ENCODE measurements around the gene CYTH3.

The CYTH3 gene

DNA sequence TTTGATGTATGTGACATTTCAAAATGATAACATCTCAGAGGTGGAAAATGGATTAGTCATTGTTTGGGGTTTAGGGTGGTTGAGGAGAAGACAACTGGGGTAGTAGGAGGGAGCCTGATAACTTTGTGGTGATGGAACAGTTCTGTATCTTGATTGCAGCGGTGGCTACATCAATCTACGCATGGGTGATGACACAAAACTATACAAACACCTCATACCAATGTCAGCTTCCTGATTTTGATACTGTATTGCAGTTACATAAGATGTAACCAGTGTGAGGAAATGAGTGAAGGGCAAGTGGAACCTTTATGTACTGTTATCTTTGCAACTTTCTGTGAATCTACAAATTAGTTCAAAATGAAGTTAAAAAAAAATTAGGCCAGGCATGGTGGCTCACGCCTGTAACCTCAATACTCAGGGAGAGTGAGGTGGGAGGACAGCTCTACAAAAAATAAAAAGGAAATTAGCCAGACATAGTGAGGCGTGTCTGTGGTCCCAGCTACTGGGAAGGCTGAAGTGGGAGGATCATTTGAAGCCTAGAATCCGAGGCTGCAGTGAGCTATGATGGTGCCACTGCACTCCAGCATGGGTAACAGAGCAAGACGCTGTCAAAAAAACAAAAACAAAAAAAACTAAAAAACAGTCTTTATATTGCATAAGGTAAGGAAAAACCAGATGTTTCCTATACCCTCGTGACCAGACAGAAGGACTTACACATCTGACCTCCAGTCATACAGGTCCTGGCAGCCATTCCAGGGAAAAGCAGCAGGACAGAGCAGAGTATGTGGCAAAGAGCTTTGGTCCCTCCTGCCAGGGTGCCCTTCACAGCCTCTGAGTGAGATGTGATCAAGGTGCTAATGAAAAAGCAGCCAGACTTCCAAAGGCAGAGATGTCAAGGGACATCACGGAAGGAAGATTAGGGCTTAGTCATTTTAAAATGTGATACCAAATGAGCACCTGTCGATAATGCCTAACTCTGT lies 50.8 kb downstream of the CYTH3 start:
- H3K27ac Mint-ChIP-seq = peak overlapping the region; percentile 14
- DNase-seq = peak; percentile 12
- H3K4me1 Mint-ChIP-seq = peaks cover 8 to 18% of the 10 kb centered on the region in 2 donors
- ATAC-seq (replicated peaks) = peak; percentile 98 to 99
- H3K4me3 Mint-ChIP-seq = no peak overlapping the region
- no peaks in the 10 kb centered on the region for H3K36me3 Mint-ChIP-seq
- no peaks in the 10 kb centered on the region for H3K9me3 Mint-ChIP-seq
- no peaks in the 10 kb centered on the region for H3K27me3 Mint-ChIP-seq

GRCh38 chr7:6218329-6218728 lies 54.1 kb downstream of the CYTH3 start:
- no peaks in the 10 kb centered on the region for H3K27me3 Mint-ChIP-seq
- no peak for ATAC-seq (replicated peaks)
- no peak overlapping the region for H3K4me3 Mint-ChIP-seq
- no peak for DNase-seq
- no peaks in the 10 kb centered on the region for H3K36me3 Mint-ChIP-seq
- H3K27ac Mint-ChIP-seq = no peak overlapping the region
- no peaks in the 10 kb centered on the region for H3K9me3 Mint-ChIP-seq
- H3K4me1 Mint-ChIP-seq = peaks cover 8 to 18% of the 10 kb centered on the region in 2 donors

GRCh38 chr7:6212008-6212407 lies 60.4 kb downstream of the CYTH3 start:
- peaks cover 0 to 4% of the 10 kb centered on the region in 2 donors for H3K27me3 Mint-ChIP-seq
- no peak overlapping the region for H3K4me3 Mint-ChIP-seq

GRCh38 chr7:6210621-6211372 lies 61.6 kb downstream of the CYTH3 start:
- Mint-ChIP-seq H3K27ac (no peak overlapping the region), H3K36me3 (no peaks in the 10 kb centered on the region), H3K4me1 (peaks cover 0 to 4% of the 10 kb centered on the region in 2 donors), H3K4me3 (no peak overlapping the region), H3K9me3 (no peaks in the 10 kb centered on the region), H3K27me3 (peaks cover 0 to 4% of the 10 kb centered on the region in 2 donors)
- ATAC-seq (replicated peaks) (no peak), DNase-seq (no peak)

More at GRCh38 chr7:6212008-6212407, 60.4 kb downstream of the CYTH3 start:
- H3K4me1 Mint-ChIP-seq = peaks cover 0 to 4% of the 10 kb centered on the region in 2 donors
- H3K27ac Mint-ChIP-seq = no peak overlapping the region
- H3K36me3 Mint-ChIP-seq = no peaks in the 10 kb centered on the region
- ATAC-seq (replicated peaks) (no peak), DNase-seq (no peak)
- no peaks in the 10 kb centered on the region for H3K9me3 Mint-ChIP-seq

DNA sequence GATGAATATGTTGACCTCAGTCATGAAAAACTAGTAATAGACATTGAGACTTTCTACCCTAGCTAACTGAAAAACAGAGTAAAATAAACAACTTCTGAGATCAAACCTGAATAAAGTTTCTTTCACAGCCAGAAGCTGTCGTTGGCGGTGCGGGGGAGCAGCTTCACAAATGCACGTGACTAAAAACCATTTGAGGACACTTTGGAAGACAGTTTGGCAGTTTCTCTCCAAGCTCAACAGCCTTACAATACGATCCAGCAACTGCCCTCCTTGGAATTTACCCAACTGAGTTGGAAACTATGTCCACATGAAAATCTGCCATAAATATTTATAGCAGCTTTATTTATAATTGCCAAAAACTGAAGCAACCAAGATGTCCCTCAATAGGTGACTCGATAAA lies 63.1 kb downstream of the CYTH3 start:
- DNase-seq (no peak), ATAC-seq (replicated peaks) (no peak)
- no peak overlapping the region for H3K27ac Mint-ChIP-seq
- H3K4me3 Mint-ChIP-seq = no peak overlapping the region
- H3K9me3 Mint-ChIP-seq = no peaks in the 10 kb centered on the region
- H3K27me3 Mint-ChIP-seq = peaks cover 0 to 4% of the 10 kb centered on the region in 2 donors
- no peaks in the 10 kb centered on the region for H3K36me3 Mint-ChIP-seq
- peaks cover 0 to 4% of the 10 kb centered on the region in 2 donors for H3K4me1 Mint-ChIP-seq

GRCh38 chr7:6208573-6209328 lies 63.7 kb downstream of the CYTH3 start:
- no peak for DNase-seq
- ATAC-seq (replicated peaks) = no peak

GRCh38 chr7:6205971-6206660 lies 66.3 kb downstream of the CYTH3 start:
- DNase-seq (no peak), ATAC-seq (replicated peaks) (no peak)
- Mint-ChIP-seq H3K9me3 (no peaks in the 10 kb centered on the region), H3K27me3 (peaks cover 0 to 3% of the 10 kb centered on the region in 2 donors), H3K4me3 (no peak overlapping the region), H3K27ac (no peak overlapping the region), H3K36me3 (no peaks in the 10 kb centered on the region), H3K4me1 (peaks cover 4 to 5% of the 10 kb centered on the region in 2 donors)

More at GRCh38 chr7:6208573-6209328, 63.7 kb downstream of the CYTH3 start:
- Mint-ChIP-seq H3K27me3 (peaks cover 0 to 4% of the 10 kb centered on the region in 2 donors), H3K36me3 (no peaks in the 10 kb centered on the region), H3K9me3 (no peaks in the 10 kb centered on the region), H3K27ac (no peak overlapping the region), H3K4me1 (peaks cover 5 to 6% of the 10 kb centered on the region in 2 donors), H3K4me3 (no peak overlapping the region)

- Mint-ChIP-seq H3K9me3 (no peaks in the 10 kb centered on the region), H3K36me3 (no peaks in the 10 kb centered on the region), H3K27me3 (no peaks in the 10 kb centered on the region), H3K4me3 (no peak overlapping the region), H3K4me1 (peaks cover 4 to 5% of the 10 kb centered on the region in 2 donors), H3K27ac (no peak overlapping the region)
- no peak for ATAC-seq (replicated peaks)
- DNase-seq = no peak
These were observed 69.0 kb downstream of the CYTH3 start for GRCh38 chr7:6203381-6203780.

DNA sequence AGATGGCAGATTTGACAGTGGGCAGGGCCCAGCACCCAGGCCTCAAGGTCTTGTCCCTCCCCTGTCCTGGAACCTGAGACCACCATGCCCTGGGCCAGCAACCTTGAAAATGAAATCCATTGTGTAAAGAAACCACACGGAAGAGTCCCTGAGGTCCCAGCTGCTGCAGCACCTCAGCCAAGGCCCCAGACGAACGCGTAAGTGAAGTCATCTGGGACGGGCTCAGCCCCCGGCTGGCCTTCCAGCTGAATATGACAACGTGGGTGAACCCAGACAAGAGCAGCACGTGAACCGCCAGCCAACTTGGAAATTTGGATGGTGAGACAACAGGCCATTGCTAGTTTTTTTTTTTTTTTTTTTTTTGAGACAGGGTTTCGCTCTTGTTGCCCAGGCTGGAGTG lies 70.3 kb downstream of the CYTH3 start:
- no peak for ATAC-seq (replicated peaks)
- H3K27me3 Mint-ChIP-seq = no peaks in the 10 kb centered on the region
- DNase-seq = no peak
- no peak overlapping the region for H3K27ac Mint-ChIP-seq
- H3K4me3 Mint-ChIP-seq = no peak overlapping the region
- peaks cover 4 to 5% of the 10 kb centered on the region in 2 donors for H3K4me1 Mint-ChIP-seq
- H3K36me3 Mint-ChIP-seq = no peaks in the 10 kb centered on the region
- no peaks in the 10 kb centered on the region for H3K9me3 Mint-ChIP-seq

DNA sequence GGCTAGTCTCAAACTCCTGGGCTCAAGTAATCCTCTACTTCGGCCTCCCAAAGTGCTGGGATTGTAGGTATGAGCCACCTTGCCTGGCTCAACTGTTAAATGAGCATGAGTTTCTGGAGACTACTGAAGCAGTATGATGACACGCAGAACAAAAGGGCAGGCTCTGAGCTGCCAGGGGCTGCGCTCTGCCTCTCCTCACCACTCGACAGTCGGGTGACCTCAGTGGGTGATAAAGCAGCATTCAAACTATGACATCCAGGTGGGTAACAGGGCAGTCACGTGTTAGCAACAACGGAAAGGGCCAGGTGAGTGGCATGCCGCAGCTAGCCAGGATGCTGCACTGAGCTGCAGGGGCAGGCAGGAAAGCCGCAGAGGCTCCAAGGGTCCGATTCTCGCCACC lies 71.5 kb downstream of the CYTH3 start:
- Mint-ChIP-seq H3K27me3 (no peaks in the 10 kb centered on the region), H3K36me3 (no peaks in the 10 kb centered on the region), H3K27ac (no peak overlapping the region), H3K4me3 (no peak overlapping the region), H3K9me3 (no peaks in the 10 kb centered on the region), H3K4me1 (peaks cover 5% of the 10 kb centered on the region in 2 donors)
- DNase-seq (no peak), ATAC-seq (replicated peaks) (no peak)

DNA sequence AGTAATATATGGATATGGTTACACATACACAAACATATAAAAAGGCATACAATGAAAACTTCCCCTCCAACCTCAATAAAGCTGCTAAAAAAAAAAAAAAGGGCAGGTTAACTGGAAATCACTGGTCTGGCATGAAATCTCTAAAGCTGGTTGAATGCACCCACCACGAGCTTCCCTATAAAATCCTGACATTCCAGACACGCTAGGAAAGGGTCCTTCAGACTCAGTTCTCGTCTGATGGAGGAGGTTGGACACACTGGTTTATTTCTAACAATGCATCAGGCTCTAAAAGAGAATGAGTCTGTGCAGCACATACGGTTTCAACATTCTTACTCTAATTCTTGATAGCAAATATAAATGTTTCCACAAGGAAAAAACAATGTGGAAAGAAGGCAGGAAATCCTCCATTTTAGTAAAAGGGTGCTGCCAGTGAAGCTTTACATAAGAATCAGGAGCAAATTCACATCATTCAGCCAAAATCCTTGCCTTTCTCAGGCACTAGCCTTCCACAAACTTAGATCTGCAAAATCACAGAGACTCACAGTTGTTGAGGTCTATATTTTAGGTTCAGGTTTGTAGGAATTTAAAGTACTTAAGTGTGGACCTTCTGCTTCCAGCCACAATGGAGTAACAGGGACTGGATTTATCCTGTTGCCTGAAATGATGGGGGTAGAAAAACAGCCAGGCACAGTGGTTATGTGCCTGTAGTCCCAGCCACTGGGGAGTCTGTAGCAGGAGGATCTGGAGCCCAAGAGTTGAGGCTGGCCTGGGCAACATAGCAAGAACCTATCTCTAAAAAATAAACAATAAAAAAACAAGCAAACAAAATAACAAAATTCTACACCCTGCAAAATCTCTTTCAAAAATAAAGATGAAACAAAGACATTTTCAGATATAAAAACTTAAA lies 73.5 kb downstream of the CYTH3 start:
- no peaks in the 10 kb centered on the region for H3K27me3 Mint-ChIP-seq
- DNase-seq (no peak), ATAC-seq (replicated peaks) (no peak)
- peaks cover 1 to 5% of the 10 kb centered on the region in 2 donors for H3K4me1 Mint-ChIP-seq
- no peak overlapping the region for H3K4me3 Mint-ChIP-seq
- no peaks in the 10 kb centered on the region for H3K9me3 Mint-ChIP-seq
- H3K36me3 Mint-ChIP-seq = no peaks in the 10 kb centered on the region
- no peak overlapping the region for H3K27ac Mint-ChIP-seq

DNA sequence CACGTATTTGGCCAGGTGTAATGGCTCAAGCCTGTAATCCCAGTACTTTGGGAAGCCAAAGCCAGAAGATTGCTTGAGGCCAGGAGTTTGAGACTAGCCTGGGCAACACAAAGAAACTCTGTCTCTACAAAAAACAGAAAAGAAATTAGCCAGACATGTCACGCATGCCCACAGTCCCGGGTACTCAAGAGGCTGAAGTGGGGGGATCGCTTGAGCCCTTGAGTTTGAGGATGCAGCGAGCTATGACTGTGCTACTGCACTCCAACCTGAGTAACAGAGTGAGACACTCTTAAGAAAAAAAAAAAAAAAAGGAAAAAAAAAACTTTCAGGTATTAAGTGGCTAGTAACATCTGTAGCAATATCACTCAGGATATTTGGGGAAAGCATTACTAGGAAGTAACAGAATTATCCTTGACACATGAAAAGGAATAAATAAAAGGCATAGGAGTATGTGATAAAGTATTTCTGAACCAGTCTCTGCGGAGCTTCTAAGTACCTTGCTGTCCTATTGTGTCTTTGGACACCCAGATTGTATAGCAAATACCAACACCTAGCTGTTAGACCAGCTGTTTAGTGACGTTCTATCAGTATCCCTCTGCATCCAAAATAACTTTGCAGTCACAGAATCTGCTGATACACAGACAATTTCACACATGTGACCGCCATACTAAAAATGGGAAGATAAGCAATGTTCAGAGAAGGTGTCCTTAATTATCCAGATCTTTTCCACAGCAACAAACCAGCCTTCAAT lies 74.4 kb downstream of the CYTH3 start:
- DNase-seq (no peak), ATAC-seq (replicated peaks) (no peak)
- H3K36me3 Mint-ChIP-seq = no peaks in the 10 kb centered on the region
- peaks cover 0 to 5% of the 10 kb centered on the region in 2 donors for H3K4me1 Mint-ChIP-seq
- no peak overlapping the region for H3K27ac Mint-ChIP-seq
- H3K27me3 Mint-ChIP-seq = no peaks in the 10 kb centered on the region
- H3K9me3 Mint-ChIP-seq = no peaks in the 10 kb centered on the region
- H3K4me3 Mint-ChIP-seq = no peak overlapping the region

Measured in stimulated activated naive B cell treated with anti-CD40 and anti-IgM and Interleukin-4, amounts not matched to agents 10 μg/mL and 1 μg/mL and 100 μg/mL, for 72 hours (primary cell).